Neural crest cell (in vitro differentiated cells): ENCODE data around the gene PRKCE. TPM values are rescaled to one million over a fixed set of nuclear protein-coding genes. Genes with fewer than 3 reads are reported as not detected.

Experiments used
- DNase-seq: peaks from one replicate; pipeline ENCODE4 v3.0.0; 2021; ENCODE audit warnings: low read depth, mixed read lengths, low spot score
- H3K27ac Mint-ChIP-seq: one replicate; pipeline ENCODE4 v1.8.0; 2021; ENCODE audit warnings: mild to moderate bottlenecking, mixed read lengths; ENCODE audit not compliant: unreplicated experiment
- H3K27me3 Mint-ChIP-seq: 2 replicates; pipeline ENCODE4 v1.8.0; 2021; ENCODE audit warnings: low read depth, mild to moderate bottlenecking, mixed read lengths
- H3K36me3 Mint-ChIP-seq: 2 replicates; pipeline ENCODE4 v1.8.0; 2021; ENCODE audit warnings: low read depth, mild to moderate bottlenecking, mixed read lengths
- H3K4me1 Mint-ChIP-seq: 2 replicates; pipeline ENCODE4 v1.8.0; 2021; ENCODE audit warnings: mixed read lengths
- H3K4me3 Mint-ChIP-seq: one replicate; pipeline ENCODE4 v1.8.0; 2021; ENCODE audit warnings: mild to moderate bottlenecking, mixed read lengths
- H3K9me3 Mint-ChIP-seq: 2 replicates; pipeline ENCODE4 v1.8.0; 2021; ENCODE audit warnings: mixed read lengths
- total RNA-seq: library from RNA; stranded (reverse); gene quantifications from 2 replicates; pipeline ENCODE4 v1.2.1, GENCODE V29; 2021
- TF ChIP-seq, protein P1 (sequence below): fragments of 200-600 bp; sonication (generic); conservative IDR thresholded peaks from 2 replicates; pipeline ENCODE4 v1.5.0; 2021; ENCODE audit warnings: antibody characterized with exemption, mild to moderate bottlenecking

PRKCE gene
- total RNA-seq, 1 donor from 2014 or later, result 15.6 TPM

GRCh38 chr2:46181306-46181705, 529.8 kb downstream of the PRKCE start:
- DNase-seq, result no peak
- TF ChIP-seq, protein P1, sequence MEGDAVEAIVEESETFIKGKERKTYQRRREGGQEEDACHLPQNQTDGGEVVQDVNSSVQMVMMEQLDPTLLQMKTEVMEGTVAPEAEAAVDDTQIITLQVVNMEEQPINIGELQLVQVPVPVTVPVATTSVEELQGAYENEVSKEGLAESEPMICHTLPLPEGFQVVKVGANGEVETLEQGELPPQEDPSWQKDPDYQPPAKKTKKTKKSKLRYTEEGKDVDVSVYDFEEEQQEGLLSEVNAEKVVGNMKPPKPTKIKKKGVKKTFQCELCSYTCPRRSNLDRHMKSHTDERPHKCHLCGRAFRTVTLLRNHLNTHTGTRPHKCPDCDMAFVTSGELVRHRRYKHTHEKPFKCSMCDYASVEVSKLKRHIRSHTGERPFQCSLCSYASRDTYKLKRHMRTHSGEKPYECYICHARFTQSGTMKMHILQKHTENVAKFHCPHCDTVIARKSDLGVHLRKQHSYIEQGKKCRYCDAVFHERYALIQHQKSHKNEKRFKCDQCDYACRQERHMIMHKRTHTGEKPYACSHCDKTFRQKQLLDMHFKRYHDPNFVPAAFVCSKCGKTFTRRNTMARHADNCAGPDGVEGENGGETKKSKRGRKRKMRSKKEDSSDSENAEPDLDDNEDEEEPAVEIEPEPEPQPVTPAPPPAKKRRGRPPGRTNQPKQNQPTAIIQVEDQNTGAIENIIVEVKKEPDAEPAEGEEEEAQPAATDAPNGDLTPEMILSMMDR, result no peak
- H3K4me3 Mint-ChIP-seq, result no peak overlapping the region
- peaks cover 13% of the 10 kb centered on the region for H3K4me1 Mint-ChIP-seq
- H3K27me3 Mint-ChIP-seq, result no peaks in the 10 kb centered on the region
- H3K27ac Mint-ChIP-seq, result no peak overlapping the region
- no peaks in the 10 kb centered on the region for H3K9me3 Mint-ChIP-seq
- no peaks in the 10 kb centered on the region for H3K36me3 Mint-ChIP-seq

DNA sequence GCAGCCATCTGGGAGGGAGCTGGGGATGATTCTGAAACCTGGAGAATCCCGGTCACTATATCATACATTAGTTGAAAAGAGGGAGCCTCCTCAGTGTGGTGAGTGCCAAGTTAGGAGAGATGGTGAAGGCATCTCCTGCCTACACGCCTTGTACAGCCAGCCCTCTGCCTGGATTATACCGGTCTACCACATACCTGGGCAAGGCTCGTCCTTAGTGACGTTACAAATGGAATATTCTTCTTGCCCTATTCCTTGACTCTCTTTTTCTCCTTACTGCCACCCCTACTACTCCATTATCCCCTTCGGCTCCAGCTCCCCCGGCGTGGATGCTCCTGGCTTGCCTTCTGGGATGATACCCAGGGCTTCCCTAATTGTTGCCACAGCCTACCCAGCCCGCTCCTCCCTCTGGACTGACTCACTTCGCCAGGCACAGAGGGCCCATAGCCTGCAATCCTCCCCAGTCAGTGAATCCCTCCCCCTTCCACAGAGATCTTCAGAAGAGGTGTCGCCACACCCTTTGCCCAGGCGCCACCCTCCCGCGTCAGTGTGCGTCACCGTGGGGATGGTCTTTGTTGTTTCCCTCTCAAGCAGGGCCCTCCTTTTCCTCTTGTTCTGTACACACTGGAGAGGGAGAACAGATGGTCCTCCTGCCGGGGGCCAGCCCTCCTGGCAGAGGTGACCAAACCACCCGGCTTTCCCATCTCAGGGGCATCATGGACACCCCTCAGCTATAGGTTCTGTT, 530.5 kb downstream of the PRKCE start:
- TF ChIP-seq, protein P1, result no peak
- peak overlapping the region; percentile 27 for H3K27ac Mint-ChIP-seq

GRCh38 chr2:46183426-46183825, 532.0 kb downstream of the PRKCE start:
- Mint-ChIP-seq H3K4me1 (peaks cover 13% of the 10 kb centered on the region), H3K9me3 (no peaks in the 10 kb centered on the region), H3K36me3 (no peaks in the 10 kb centered on the region), H3K27ac (no peak overlapping the region), H3K4me3 (no peak overlapping the region), H3K27me3 (no peaks in the 10 kb centered on the region)
- TF ChIP-seq, protein P1, result no peak
- no peak for DNase-seq

More for the DNA sequence above, 530.5 kb downstream of the PRKCE start:
- H3K4me3 Mint-ChIP-seq, result no peak overlapping the region
- H3K27me3 Mint-ChIP-seq, result no peaks in the 10 kb centered on the region
- DNase-seq, result no peak
- no peaks in the 10 kb centered on the region for H3K36me3 Mint-ChIP-seq
- H3K4me1 Mint-ChIP-seq, result peaks cover 13% of the 10 kb centered on the region
- no peaks in the 10 kb centered on the region for H3K9me3 Mint-ChIP-seq

DNA sequence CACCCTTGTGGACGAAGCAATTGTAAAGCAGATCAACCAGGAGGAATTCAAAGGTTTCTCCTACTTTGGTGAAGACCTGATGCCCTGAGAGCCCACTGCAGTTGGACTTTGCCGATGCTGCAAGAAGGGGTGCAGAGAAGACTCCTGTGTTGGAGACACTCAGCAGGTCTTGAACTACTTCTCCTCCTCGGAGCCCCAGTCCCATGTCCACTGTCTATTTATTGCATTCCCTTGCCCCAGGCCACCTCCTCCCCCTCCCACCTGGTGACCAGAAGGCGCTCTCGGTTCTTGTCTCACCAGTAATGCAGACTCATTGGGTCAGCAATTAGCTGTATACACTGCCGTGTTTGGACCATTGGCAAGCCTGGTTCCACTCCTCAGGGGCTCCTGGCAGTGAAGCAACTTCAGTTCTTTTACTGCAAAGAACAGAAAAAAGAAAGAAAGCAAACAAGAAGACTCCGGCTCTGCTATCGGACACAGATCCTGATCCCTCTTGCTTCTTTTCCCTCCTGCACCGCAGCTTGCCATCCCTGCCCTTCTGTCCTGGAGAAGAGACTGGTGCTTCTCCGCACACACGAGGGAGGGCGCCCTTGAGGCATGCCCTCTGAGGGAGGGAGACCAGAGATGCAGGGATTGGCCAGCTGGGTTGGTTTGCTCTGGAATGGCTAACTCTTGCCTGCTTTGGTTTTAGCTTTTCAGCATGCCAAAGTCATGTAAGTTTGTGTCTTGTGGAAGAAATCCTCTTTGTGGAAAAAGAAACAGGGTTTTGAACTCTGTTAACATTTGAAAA, 533.5 kb downstream of the PRKCE start:
- Mint-ChIP-seq H3K4me3 (no peak overlapping the region), H3K9me3 (no peaks in the 10 kb centered on the region), H3K4me1 (peaks cover 4% of the 10 kb centered on the region), H3K27ac (peak overlapping the region; percentile 71), H3K27me3 (no peaks in the 10 kb centered on the region), H3K36me3 (no peaks in the 10 kb centered on the region)
- TF ChIP-seq, protein P1, result no peak
- DNase-seq, result no peak

DNA sequence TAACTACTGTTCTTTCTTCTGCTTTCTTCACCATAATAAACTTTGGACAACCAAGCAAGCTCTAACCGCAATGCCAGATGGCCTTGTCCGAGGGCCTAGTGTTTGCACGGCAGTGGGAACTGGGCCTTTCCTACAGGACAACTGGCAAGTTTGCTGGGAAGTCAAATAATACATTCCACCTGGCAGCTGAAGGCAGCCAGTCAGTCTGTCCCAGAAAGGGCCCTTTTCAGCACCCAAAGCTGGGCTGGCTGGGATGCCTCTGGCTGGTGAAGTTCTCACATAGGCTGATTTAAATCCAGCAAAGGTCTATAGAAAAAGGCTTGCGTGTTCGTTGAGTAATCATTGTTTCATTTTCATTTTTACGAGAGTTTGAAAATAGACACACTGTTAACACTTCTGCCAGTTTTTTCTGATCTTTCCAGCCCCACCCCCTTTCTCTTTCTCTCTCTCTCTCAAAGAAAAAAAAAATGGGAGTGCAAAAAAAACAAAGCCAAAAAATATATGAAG, 535.7 kb downstream of the PRKCE start:
- H3K4me1 Mint-ChIP-seq, result peaks cover 4% of the 10 kb centered on the region
- no peak overlapping the region for H3K27ac Mint-ChIP-seq
- no peak overlapping the region for H3K4me3 Mint-ChIP-seq
- DNase-seq, result no peak
- H3K9me3 Mint-ChIP-seq, result no peaks in the 10 kb centered on the region
- TF ChIP-seq, protein P1, result no peak
- no peaks in the 10 kb centered on the region for H3K36me3 Mint-ChIP-seq
- no peaks in the 10 kb centered on the region for H3K27me3 Mint-ChIP-seq
